T-helper 22 cell (primary cell): ENCODE results near the gene PCDHB7.
"Not testable (repeated sequence)": the region's sequence is repeated elsewhere in the genome, so short reads cannot be mapped to it uniquely, and the experiment has no call there.

Source experiments
- DNase-seq: peaks from one replicate; pipeline ENCODE4 v3.0.0-alpha.2; 2020; ENCODE audit warnings: low read depth

The PCDHB7 gene

GRCh38 chr5:141172381-141173204, at the start of gene PCDHB7:
Gene PCDHB7 (plus strand): TSS chr5:141172644. CDS start chr5:141172836, 192 bp downstream.
- DNase-seq: no peak

GRCh38 chr5:141123396-141124135, 48.9 kb upstream of the PCDHB7 start:
- not testable (repeated sequence) for DNase-seq

GRCh38 chr5:141127305-141127704, 45.1 kb upstream of the PCDHB7 start:
- no peak for DNase-seq

- no peak for DNase-seq
These were observed 37.3 kb upstream of the PCDHB7 start, which contains the start of gene PCDHB5 for GRCh38 chr5:141135030-141135717. Gene PCDHB5 (plus strand): TSS chr5:141135206. CDS start chr5:141135435, 229 bp downstream.

GRCh38 chr5:141135718-141136266, 36.7 kb upstream of the PCDHB7 start:
- no peak for DNase-seq

- not testable (repeated sequence) for DNase-seq
These were observed 35.1 kb upstream of the PCDHB7 start for GRCh38 chr5:141137346-141137745.

- no peak for DNase-seq
These were observed 22.6 kb upstream of the PCDHB7 start, which contains the start of gene PCDHB6 for GRCh38 chr5:141149812-141150211. Gene PCDHB6 (plus strand): TSS chr5:141150057. CDS start chr5:141150258, 201 bp downstream.

GRCh38 chr5:141150224-141150992, 22.0 kb upstream of the PCDHB7 start:
- DNase-seq: no peak

- no peak for DNase-seq
These were observed 21.5 kb upstream of the PCDHB7 start for GRCh38 chr5:141150993-141151325.

GRCh38 chr5:141151632-141152031, 20.8 kb upstream of the PCDHB7 start:
- not testable (repeated sequence) for DNase-seq

GRCh38 chr5:141152096-141152495, 20.3 kb upstream of the PCDHB7 start:
- not testable (repeated sequence) for DNase-seq

GRCh38 chr5:141155540-141156374, 16.7 kb upstream of the PCDHB7 start:
- DNase-seq: no peak

- not testable (repeated sequence) for DNase-seq
These were observed 15.1 kb upstream of the PCDHB7 start for GRCh38 chr5:141157356-141157755.

GRCh38 chr5:141157901-141158300, 14.5 kb upstream of the PCDHB7 start:
- DNase-seq: not testable (repeated sequence)

- not testable (repeated sequence) for DNase-seq
These were observed 2.1 kb downstream of the PCDHB7 start for GRCh38 chr5:141174291-141175104.

GRCh38 chr5:141175933-141176332, 3.5 kb downstream of the PCDHB7 start:
- no peak for DNase-seq

GRCh38 chr5:141177577-141178191, 5.2 kb downstream of the PCDHB7 start, which contains the start of gene PCDHB8:
Gene PCDHB8 (plus strand): TSS chr5:141177790. CDS start chr5:141178035, 245 bp downstream.
- not testable (repeated sequence) for DNase-seq

GRCh38 chr5:141179371-141179770, 6.9 kb downstream of the PCDHB7 start:
- DNase-seq: not testable (repeated sequence)

GRCh38 chr5:141179876-141180275, 7.4 kb downstream of the PCDHB7 start:
- DNase-seq: not testable (repeated sequence)
